Mucosa of rectum (tissue), 2 donors: ENCODE measurements around the gene ATG101.
"Not testable (repeated sequence)": the region's sequence is repeated elsewhere in the genome, so short reads cannot be mapped to it uniquely, and the experiment has no call there.

Experiments used
- H3K27ac ChIP-seq, 2 donors: one replicate each; pipeline ENCODE4 v1.7.0; 2013; ENCODE audit warnings: inconsistent platforms in 2 of 2, low read depth in 2 of 2, low read length in 2 of 2
- H3K27me3 ChIP-seq, 2 donors: one replicate each; pipeline ENCODE4 v1.7.0; 2013; ENCODE audit warnings: low read length in 2 of 2; ENCODE audit not compliant: control insufficient read depth in 2 of 2, insufficient read depth in 2 of 2
- H3K36me3 ChIP-seq, 2 donors: one replicate each; pipeline ENCODE4 v1.7.0; 2013; ENCODE audit warnings: low read length in 2 of 2; ENCODE audit not compliant: control insufficient read depth in 2 of 2, insufficient read depth in 2 of 2
- H3K4me1 ChIP-seq, 2 donors: one replicate each; pipeline ENCODE4 v1.7.0; 2013; ENCODE audit warnings: low read length in 2 of 2, mild to moderate bottlenecking in 1 of 2; ENCODE audit not compliant: control insufficient read depth in 2 of 2, insufficient read depth in 2 of 2
- H3K4me3 ChIP-seq, 2 donors: one replicate each; pipeline ENCODE4 v1.7.0; 2013; ENCODE audit warnings: low read length in 2 of 2
- H3K9ac ChIP-seq, 2 donors: one replicate each; pipeline ENCODE4 v1.7.0; 2013; ENCODE audit warnings: low read length in 2 of 2, low read depth in 1 of 2, mild to moderate bottlenecking in 1 of 2
- H3K9me3 ChIP-seq, 2 donors: one replicate each; pipeline ENCODE4 v1.7.0; 2013; ENCODE audit warnings: low read length in 2 of 2; ENCODE audit not compliant: control insufficient read depth in 2 of 2
- donor health status: healthy.
- donor health status: Normal muscosa, but diverticular disease.

ATG101 gene

DNA sequence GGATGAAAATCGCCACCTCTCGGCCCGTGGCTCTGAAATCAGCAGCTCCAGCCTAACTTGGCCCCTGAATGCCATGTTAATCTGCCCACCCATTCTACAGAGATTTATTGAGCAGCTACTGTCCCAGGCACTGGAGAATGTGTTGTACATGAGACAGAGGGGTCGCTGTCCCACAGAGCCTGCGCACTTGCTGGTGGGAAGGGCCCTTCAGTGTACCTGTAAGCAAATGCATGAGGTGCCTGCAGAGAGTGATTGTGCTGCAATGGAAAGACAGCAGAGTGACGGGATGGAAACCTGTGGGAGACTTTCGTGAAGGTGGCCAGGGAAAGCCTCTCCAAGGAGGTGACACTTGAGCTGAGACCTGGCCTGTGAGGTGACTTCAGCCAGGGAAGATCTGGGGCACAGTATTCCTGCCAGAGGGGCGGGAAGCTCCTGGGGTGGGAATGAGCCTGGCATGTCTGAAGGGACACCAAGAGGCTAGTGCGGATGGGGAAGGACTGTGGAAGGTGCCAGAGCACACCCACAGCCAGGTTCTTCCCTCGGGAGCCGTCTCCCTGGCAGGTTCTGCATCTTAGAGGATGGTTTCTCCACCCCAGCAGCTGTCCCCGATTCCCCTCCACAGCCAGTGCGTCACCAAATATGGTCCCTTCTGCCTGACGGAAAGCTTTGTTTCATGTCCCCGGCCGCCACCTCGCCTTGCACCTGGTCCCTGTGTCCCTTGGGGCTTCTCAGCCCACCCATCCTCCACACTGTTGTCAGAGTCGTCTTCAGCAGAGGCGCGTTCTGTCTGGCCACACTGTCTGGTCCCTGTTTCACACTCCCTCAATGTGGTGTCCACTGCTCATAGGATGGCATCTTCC is 18.4 kb downstream of the ATG101 start:
- Histone ChIP-seq H3K4me3 (no peak overlapping the region), H3K27ac (no peak overlapping the region), H3K4me1 (peaks cover 3 to 20% of the 10 kb centered on the region in 2 donors), H3K9ac (no peak overlapping the region), H3K9me3 (no peaks in the 10 kb centered on the region), H3K36me3 (no peaks in the 10 kb centered on the region), H3K27me3 (peaks cover 0 to 2% of the 10 kb centered on the region in 2 donors)

DNA sequence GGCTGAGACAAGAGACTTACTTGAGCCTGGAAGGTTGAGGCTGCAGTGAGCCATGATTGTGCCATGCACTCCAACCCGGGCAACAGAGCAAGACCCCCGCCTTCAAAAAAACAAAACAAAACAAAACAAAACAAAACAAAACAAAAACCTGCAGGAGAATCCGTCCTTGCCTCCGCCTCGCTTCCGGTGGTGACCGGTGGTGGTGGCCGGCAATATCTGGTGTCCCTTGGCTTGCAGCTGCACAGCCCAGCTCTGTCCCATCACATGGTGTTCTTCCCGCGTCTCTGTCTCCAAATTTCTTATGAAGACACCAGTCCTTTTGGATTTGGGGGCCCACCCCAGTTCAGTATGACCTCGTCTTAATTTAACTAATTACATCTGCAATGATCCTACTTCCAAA is 19.7 kb downstream of the ATG101 start:
- no peak overlapping the region for H3K4me3 ChIP-seq
- peaks cover 3 to 20% of the 10 kb centered on the region in 2 donors for H3K4me1 ChIP-seq
- H3K9ac ChIP-seq, result no peak overlapping the region
- H3K27ac ChIP-seq, result no peak overlapping the region
- no peaks in the 10 kb centered on the region for H3K9me3 ChIP-seq
- H3K36me3 ChIP-seq, result no peaks in the 10 kb centered on the region
- peaks cover 0 to 2% of the 10 kb centered on the region in 2 donors for H3K27me3 ChIP-seq

DNA sequence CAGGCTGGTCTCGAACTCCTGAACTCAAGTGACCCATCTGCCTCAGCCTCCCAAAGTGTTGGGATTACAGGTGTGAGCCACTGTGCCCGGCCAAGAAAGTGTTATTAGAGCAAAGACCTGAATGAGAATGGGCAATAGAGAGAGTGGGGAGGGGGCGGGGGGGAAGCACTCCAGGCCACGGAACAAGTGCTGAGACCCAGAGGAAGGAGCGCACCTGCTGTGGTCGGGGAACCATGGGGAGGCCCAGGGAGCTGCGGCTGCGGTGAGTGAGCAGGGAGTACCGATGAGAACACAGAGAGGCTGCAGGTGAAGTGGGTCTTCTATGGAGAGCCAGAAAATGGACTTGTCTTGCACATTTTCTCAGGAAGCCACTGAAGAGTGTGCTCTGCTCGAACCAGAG is 20.5 kb downstream of the ATG101 start:
- H3K4me3 ChIP-seq, result no peak overlapping the region
- H3K9ac ChIP-seq, result no peak overlapping the region
- no peaks in the 10 kb centered on the region for H3K9me3 ChIP-seq
- peaks cover 0 to 2% of the 10 kb centered on the region in 2 donors for H3K27me3 ChIP-seq
- no peaks in the 10 kb centered on the region for H3K36me3 ChIP-seq
- H3K4me1 ChIP-seq, result peaks cover 3 to 20% of the 10 kb centered on the region in 2 donors
- no peak overlapping the region for H3K27ac ChIP-seq

DNA sequence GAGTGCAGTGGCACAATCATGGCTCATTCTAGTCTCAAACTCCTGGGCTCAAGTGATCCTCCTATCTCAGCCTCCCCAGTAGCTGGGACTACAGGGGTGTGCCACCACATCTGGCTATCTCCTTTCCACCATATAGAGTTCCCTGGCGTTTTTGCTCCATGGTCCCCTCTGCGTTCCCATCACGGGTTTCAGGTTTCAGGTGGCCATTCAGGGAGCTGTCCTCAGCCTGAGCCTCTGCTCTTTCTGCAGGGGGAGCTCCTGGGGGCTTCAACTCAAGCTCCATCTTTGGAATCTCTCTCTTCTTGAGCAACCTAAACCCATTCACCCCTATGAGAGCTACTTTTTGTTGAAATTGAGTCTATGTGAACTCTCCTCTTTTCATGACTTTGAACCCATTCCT is 21.3 kb downstream of the ATG101 start:
- no peaks in the 10 kb centered on the region for H3K9me3 ChIP-seq
- no peak overlapping the region for H3K4me3 ChIP-seq
- peaks cover 0 to 2% of the 10 kb centered on the region in 2 donors for H3K27me3 ChIP-seq
- H3K36me3 ChIP-seq, result no peaks in the 10 kb centered on the region
- H3K27ac ChIP-seq, result no peak overlapping the region
- peaks cover 0 to 13% of the 10 kb centered on the region in 2 donors for H3K4me1 ChIP-seq
- H3K9ac ChIP-seq, result no peak overlapping the region

DNA sequence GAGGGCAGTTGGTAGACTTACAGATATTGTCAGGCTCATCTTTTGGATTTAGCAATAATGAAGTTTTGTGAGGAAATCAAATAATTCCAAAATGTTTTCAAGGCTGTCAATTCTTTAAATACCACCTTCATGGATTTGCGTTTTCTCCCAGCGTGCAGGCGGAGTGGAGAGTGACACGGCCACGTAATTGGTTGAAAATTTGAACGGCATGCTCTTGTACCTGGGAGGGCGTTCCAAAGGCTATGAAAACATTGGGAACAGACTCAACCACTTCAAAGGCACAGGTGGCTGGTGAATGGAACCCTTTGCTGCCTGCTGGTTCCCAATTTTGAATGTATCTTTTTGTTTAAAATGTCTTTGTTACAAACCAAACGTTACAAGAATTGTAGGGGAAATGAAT is 22.1 kb downstream of the ATG101 start:
- H3K27me3 ChIP-seq, result peaks cover 2% of the 10 kb centered on the region in 2 donors
- no peak overlapping the region for H3K4me3 ChIP-seq
- no peak overlapping the region for H3K27ac ChIP-seq

DNA sequence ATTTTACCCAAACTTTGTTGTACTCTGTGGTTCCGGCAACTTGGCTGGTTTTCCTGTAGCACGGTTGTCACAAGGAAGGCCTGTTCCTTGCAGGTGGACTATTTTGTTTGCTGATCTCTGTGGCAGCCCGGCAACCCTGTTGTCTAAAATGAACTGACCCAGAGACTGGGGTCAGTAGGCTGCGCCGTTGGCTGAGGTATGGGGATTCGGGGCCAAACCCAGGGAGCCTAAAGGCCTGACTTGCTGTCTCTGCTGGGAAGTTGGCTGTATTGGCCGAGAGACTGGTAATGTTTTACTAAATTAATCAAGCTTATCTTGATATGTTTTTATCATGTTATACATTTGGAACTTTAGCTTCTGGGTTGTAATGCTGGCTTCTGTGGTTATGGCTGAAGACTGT is 23.6 kb downstream of the ATG101 start:
- Histone ChIP-seq H3K27ac (no peak overlapping the region), H3K27me3 (peaks cover 0 to 4% of the 10 kb centered on the region in 2 donors), H3K9me3 (no peaks in the 10 kb centered on the region), H3K9ac (no peak overlapping the region), H3K4me3 (no peak overlapping the region), H3K36me3 (no peaks in the 10 kb centered on the region), H3K4me1 (peaks cover 0 to 8% of the 10 kb centered on the region in 2 donors)

More for the DNA sequence above, 22.1 kb downstream of the ATG101 start:
- no peaks in the 10 kb centered on the region for H3K36me3 ChIP-seq
- peaks cover 0 to 9% of the 10 kb centered on the region in 2 donors for H3K4me1 ChIP-seq
- H3K9ac ChIP-seq, result no peak overlapping the region
- no peaks in the 10 kb centered on the region for H3K9me3 ChIP-seq

DNA sequence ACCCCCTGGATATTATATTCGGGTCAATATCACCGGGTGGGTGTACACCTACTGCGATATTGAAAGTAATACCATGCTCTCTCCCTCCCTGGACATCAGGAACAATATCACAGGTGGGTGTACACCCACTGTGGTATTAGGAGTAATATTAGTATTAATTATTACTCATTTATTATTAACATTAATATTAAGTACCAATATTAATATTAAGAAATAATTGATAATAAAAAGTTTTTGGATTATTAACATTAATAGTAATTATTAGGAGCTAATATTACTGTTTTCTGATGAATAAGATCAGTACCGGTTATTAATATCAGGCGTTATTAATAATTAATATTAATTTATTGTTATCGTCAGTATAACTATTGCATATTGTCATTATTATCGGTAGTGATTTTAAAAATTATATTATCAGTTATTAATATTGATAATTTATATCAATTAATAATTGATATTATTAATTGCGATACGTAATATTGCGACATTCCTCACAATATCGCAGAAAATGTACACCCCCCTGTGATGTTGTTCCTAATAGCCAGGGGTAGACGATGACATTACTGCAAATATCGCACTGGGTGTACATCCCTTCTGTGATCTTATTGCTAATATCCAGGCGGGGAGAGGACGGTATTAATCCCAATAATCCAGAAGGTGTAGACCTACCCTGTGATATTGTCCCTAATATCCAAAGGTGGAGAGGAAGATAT is 26.7 kb downstream of the ATG101 start:
- Histone ChIP-seq H3K9ac (no peak overlapping the region), H3K27ac (no peak overlapping the region), H3K36me3 (no peaks in the 10 kb centered on the region), H3K9me3 (no peaks in the 10 kb centered on the region), H3K4me1 (peaks cover 0 to 8% of the 10 kb centered on the region in 2 donors), H3K27me3 (peaks cover 2 to 4% of the 10 kb centered on the region in 2 donors), H3K4me3 (no peak overlapping the region)

DNA sequence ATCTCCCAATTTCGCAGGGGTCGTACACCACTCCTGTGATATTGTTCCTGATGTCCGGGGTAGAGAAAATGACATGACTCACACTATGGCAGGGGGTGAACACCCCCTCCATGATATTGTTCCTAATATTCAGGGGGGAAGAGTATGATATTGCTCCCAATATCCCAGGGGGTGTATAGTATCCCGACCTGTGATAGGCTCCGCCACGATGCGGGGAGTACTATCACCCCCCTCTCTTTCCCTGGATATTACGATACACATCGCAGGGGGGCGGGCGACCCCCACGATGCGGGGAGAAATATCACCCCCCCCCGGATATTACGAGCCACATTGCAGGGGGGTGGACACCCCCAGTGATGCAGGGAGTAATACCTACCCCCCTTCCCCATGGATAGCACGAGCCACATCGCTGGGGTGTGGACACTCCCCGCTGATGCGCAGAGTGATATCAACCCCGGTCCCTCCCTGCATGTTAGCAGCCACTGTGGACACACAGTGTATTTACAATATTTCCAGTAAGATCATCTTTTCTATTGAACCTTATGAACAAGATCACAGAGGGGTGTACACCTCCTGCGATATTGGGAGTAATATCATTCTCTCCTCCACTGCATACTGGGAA is 27.4 kb downstream of the ATG101 start:
- Histone ChIP-seq H3K4me1 (peaks cover 0 to 8% of the 10 kb centered on the region in 2 donors), H3K9me3 (no peaks in the 10 kb centered on the region), H3K9ac (no peak overlapping the region), H3K4me3 (no peak overlapping the region), H3K27me3 (peaks cover 2 to 4% of the 10 kb centered on the region in 2 donors), H3K36me3 (no peaks in the 10 kb centered on the region), H3K27ac (no peak overlapping the region)

DNA sequence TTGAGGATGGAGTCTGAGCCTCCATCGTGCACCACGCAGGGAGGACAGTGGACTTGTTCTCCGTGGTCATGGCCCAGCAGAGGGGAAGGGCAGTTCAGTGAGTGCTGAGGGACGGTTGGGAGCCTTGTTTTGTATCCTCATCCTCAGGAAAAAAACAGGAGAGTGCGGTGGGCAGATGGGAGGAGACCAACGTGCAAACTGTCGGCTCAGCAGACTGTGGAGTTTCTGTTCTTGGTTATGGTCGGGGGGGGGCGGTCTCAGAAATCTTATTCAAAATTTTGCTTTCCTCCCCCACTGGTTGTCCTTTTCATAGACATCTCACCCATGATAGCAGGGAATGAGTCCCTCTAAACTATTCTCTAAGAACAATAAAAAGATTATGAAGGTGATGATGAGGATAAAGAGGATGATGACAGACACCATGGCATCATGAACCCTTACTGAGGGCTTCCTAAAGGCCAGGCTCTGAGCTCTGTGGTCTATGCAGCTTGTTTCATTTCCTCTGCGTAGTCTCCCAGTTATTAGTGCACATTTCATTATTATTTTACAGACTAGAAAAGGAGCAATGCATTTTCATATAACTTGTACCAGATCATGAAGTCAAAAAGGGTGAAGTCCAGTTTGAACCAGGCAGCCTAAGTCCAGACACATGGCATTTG is 34.8 kb downstream of the ATG101 start:
- not testable (repeated sequence) for H3K27me3 ChIP-seq, H3K4me3 ChIP-seq, H3K4me1 ChIP-seq, H3K9ac ChIP-seq, H3K36me3 ChIP-seq, H3K27ac ChIP-seq, H3K9me3 ChIP-seq
